WTC11 (cell line): ENCODE data around the gene C6orf141. TPM values are rescaled to one million over a fixed set of nuclear protein-coding genes. Genes with fewer than 3 reads are reported as not detected.

ENCODE experiments used
- ATAC-seq: fragments of 200-7000 bp; cut with Tn5 transposase; 2 replicates; pipeline ENCODE4 v1.10.0; 2021; ENCODE audit warnings: mild to moderate bottlenecking, moderate library complexity
- CTCF ChIA-PET: fragments of 300-600 bp; sonication (Branson Sonifier 250); formaldehyde crosslinking; loops from one replicate; lab custom pipeline; 2021; ENCODE audit warnings: antibody characterized with exemption; lab: Charles Lee
- POLR2A ChIA-PET: fragments of 350-600 bp; sonication (Branson Sonifier 250); formaldehyde crosslinking; loops from one replicate; lab custom pipeline; 2021; ENCODE audit warnings: antibody characterized with exemption; lab: Charles Lee
- DNase-seq: peaks from one replicate; pipeline ENCODE4 v3.0.0; 2021; ENCODE audit warnings: low spot score
- H3K27ac Mint-ChIP-seq: 2 replicates; pipeline ENCODE4 v1.8.0; 2021; ENCODE audit warnings: mixed read lengths
- H3K27me3 Mint-ChIP-seq: 2 replicates; pipeline ENCODE4 v1.8.0; 2021; ENCODE audit warnings: low read depth, mild to moderate bottlenecking, moderate library complexity, mixed read lengths
- H3K36me3 Mint-ChIP-seq: 2 replicates; pipeline ENCODE4 v1.8.0; 2021; ENCODE audit warnings: mixed read lengths
- H3K4me1 Mint-ChIP-seq: 2 replicates; pipeline ENCODE4 v1.8.0; 2022; ENCODE audit warnings: mixed read lengths
- H3K4me3 Mint-ChIP-seq: 2 replicates; pipeline ENCODE4 v1.8.0; 2021; ENCODE audit warnings: mild to moderate bottlenecking, moderate library complexity, mixed read lengths
- H3K9me3 Mint-ChIP-seq: 2 replicates; pipeline ENCODE4 v1.8.0; 2021; ENCODE audit warnings: mixed read lengths
- CBFB ChIP-seq: sonication (generic); formaldehyde crosslinking; IDR thresholded peaks from 2 replicates; pipeline ENCODE4 v1.8.1; 2022; ENCODE audit warnings: mild to moderate bottlenecking, low read depth, missing genetic modification reagents
- FOXK1 ChIP-seq: sonication (generic); formaldehyde crosslinking; IDR thresholded peaks from 2 replicates; pipeline ENCODE4 v1.8.0; 2022; ENCODE audit warnings: mild to moderate bottlenecking, moderate library complexity, missing genetic modification reagents
- NFATC4 ChIP-seq: fragments of 250-450 bp; sonication (Bioruptor Pico); IDR thresholded peaks from 2 replicates; pipeline ENCODE4 v1.9.0; 2021; ENCODE audit warnings: mild to moderate bottlenecking
- NFE2L1 ChIP-seq: sonication (generic); formaldehyde crosslinking; IDR thresholded peaks from 2 replicates; pipeline ENCODE4 v1.8.1; 2023; ENCODE audit warnings: missing genetic modification reagents
- NFYB ChIP-seq: sonication (generic); formaldehyde crosslinking; conservative IDR thresholded peaks from 2 replicates; pipeline ENCODE4 v1.8.0; 2022; ENCODE audit warnings: low read depth, missing genetic modification reagents
- NR2C2 ChIP-seq: sonication (generic); formaldehyde crosslinking; IDR thresholded peaks from 2 replicates; pipeline ENCODE4 v1.8.0; 2022; ENCODE audit warnings: mild to moderate bottlenecking, missing genetic modification reagents
- RELA ChIP-seq: sonication (generic); formaldehyde crosslinking; IDR thresholded peaks from 2 replicates; pipeline ENCODE4 v1.8.1; 2022; ENCODE audit warnings: missing genetic modification reagents, mild to moderate bottlenecking, borderline replicate concordance
- SOX15 ChIP-seq: fragments of 250-450 bp; sonication (Bioruptor Pico); IDR thresholded peaks from 2 replicates; pipeline ENCODE4 v1.9.0; 2021; ENCODE audit warnings: mild to moderate bottlenecking
- ZNF138 ChIP-seq: sonication (generic); formaldehyde crosslinking; conservative IDR thresholded peaks from 2 replicates; pipeline ENCODE4 v1.8.1; 2022; ENCODE audit warnings: mild to moderate bottlenecking, moderate library complexity, missing genetic modification reagents
- ZNF219 ChIP-seq: sonication (generic); formaldehyde crosslinking; IDR thresholded peaks from 2 replicates; pipeline ENCODE4 v1.8.0; 2023; ENCODE audit warnings: missing genetic modification reagents, mild to moderate bottlenecking, borderline replicate concordance
- ZNF396 ChIP-seq: fragments of 250-450 bp; sonication (Bioruptor Pico); IDR thresholded peaks from 2 replicates; pipeline ENCODE4 v1.8.0; 2021; ENCODE audit warnings: mild to moderate bottlenecking, moderate library complexity, borderline replicate concordance
- ZNF423 ChIP-seq: fragments of 250-450 bp; sonication (Bioruptor Pico); IDR thresholded peaks from 2 replicates; pipeline ENCODE4 v2.1.2; 2022; ENCODE audit warnings: mild to moderate bottlenecking, moderate library complexity
- total RNA-seq: library from RNA; stranded (reverse); gene quantifications from 3 replicates; pipeline ENCODE4 v1.2.3, GENCODE V29; 2021
- TF ChIP-seq, protein P1 (sequence below): sonication (generic); formaldehyde crosslinking; IDR thresholded peaks from 2 replicates; pipeline ENCODE4 v1.8.0; 2023; ENCODE audit warnings: mild to moderate bottlenecking, missing genetic modification reagents
- TF ChIP-seq, protein P2 (sequence below): sonication (generic); formaldehyde crosslinking; IDR thresholded peaks from 2 replicates; pipeline ENCODE4 v1.8.0; 2023; ENCODE audit warnings: missing genetic modification reagents, mild to moderate bottlenecking, borderline replicate concordance
- TF ChIP-seq, protein P3 (sequence below): fragments of 250-450 bp; sonication (Bioruptor Pico); IDR thresholded peaks from 2 replicates; pipeline ENCODE4 v1.9.0; 2021; ENCODE audit warnings: mild to moderate bottlenecking
- TF ChIP-seq, protein P4 (sequence below): sonication (generic); formaldehyde crosslinking; IDR thresholded peaks from 2 replicates; pipeline ENCODE4 v1.8.1; 2022; ENCODE audit warnings: low read depth, mild to moderate bottlenecking, moderate library complexity, missing genetic modification reagents, borderline replicate concordance
- TF ChIP-seq, protein P5 (sequence below): sonication (generic); formaldehyde crosslinking; conservative IDR thresholded peaks from 2 replicates; pipeline ENCODE4 v1.8.1; 2023; ENCODE audit warnings: mild to moderate bottlenecking, low read depth, missing genetic modification reagents, moderate library complexity
- TF ChIP-seq, protein P6 (sequence below): sonication (generic); formaldehyde crosslinking; IDR thresholded peaks from 2 replicates; pipeline ENCODE4 v1.8.1; 2023; ENCODE audit warnings: mild to moderate bottlenecking, moderate library complexity, missing genetic modification reagents

C6orf141 gene
- total RNA-seq, 1 experiment from 2014 or later, result 14.4 TPM

DNA sequence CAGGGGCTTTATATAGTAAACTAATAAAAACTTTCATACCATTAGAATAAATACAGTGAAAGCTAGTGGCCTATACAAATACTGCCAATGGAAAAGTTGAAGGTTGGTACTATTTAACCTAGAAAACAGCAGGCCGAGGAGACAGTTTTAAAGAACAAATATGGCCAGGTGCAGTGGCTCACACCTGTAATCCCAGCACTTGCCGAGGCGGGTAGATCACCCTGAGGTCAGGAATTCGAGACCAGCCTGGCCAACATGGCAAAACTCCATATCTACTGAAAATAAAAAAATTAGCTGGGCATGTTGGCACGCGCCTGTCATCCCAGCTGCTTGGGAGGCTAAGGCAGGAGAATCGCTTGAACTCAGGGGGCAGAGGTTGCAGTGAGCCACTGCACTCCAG, 25.9 kb upstream of the C6orf141 start:
- CTCF ChIA-PET, result no interaction called here
- Mint-ChIP-seq H3K9me3 (peaks cover under 1% of the 10 kb centered on the region; the same call in 1 of the 2 replicates), H3K27ac (no peak overlapping the region), H3K27me3 (no peaks in the 10 kb centered on the region), H3K4me3 (no peak overlapping the region), H3K36me3 (no peaks in the 10 kb centered on the region), H3K4me1 (peaks cover 11% of the 10 kb centered on the region)
- TF ChIP-seq ZNF138 (CRISPR knock-in tag), result no peak
- TF ChIP-seq, protein P1, sequence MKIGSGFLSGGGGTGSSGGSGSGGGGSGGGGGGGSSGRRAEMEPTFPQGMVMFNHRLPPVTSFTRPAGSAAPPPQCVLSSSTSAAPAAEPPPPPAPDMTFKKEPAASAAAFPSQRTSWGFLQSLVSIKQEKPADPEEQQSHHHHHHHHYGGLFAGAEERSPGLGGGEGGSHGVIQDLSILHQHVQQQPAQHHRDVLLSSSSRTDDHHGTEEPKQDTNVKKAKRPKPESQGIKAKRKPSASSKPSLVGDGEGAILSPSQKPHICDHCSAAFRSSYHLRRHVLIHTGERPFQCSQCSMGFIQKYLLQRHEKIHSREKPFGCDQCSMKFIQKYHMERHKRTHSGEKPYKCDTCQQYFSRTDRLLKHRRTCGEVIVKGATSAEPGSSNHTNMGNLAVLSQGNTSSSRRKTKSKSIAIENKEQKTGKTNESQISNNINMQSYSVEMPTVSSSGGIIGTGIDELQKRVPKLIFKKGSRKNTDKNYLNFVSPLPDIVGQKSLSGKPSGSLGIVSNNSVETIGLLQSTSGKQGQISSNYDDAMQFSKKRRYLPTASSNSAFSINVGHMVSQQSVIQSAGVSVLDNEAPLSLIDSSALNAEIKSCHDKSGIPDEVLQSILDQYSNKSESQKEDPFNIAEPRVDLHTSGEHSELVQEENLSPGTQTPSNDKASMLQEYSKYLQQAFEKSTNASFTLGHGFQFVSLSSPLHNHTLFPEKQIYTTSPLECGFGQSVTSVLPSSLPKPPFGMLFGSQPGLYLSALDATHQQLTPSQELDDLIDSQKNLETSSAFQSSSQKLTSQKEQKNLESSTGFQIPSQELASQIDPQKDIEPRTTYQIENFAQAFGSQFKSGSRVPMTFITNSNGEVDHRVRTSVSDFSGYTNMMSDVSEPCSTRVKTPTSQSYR (CRISPR knock-in tag), result no peak
- TF ChIP-seq RELA, result no peak
- no peak for TF ChIP-seq ZNF423 (CRISPR knock-in tag)
- no peak for TF ChIP-seq NR2C2 (CRISPR knock-in tag)
- TF ChIP-seq, protein P2, sequence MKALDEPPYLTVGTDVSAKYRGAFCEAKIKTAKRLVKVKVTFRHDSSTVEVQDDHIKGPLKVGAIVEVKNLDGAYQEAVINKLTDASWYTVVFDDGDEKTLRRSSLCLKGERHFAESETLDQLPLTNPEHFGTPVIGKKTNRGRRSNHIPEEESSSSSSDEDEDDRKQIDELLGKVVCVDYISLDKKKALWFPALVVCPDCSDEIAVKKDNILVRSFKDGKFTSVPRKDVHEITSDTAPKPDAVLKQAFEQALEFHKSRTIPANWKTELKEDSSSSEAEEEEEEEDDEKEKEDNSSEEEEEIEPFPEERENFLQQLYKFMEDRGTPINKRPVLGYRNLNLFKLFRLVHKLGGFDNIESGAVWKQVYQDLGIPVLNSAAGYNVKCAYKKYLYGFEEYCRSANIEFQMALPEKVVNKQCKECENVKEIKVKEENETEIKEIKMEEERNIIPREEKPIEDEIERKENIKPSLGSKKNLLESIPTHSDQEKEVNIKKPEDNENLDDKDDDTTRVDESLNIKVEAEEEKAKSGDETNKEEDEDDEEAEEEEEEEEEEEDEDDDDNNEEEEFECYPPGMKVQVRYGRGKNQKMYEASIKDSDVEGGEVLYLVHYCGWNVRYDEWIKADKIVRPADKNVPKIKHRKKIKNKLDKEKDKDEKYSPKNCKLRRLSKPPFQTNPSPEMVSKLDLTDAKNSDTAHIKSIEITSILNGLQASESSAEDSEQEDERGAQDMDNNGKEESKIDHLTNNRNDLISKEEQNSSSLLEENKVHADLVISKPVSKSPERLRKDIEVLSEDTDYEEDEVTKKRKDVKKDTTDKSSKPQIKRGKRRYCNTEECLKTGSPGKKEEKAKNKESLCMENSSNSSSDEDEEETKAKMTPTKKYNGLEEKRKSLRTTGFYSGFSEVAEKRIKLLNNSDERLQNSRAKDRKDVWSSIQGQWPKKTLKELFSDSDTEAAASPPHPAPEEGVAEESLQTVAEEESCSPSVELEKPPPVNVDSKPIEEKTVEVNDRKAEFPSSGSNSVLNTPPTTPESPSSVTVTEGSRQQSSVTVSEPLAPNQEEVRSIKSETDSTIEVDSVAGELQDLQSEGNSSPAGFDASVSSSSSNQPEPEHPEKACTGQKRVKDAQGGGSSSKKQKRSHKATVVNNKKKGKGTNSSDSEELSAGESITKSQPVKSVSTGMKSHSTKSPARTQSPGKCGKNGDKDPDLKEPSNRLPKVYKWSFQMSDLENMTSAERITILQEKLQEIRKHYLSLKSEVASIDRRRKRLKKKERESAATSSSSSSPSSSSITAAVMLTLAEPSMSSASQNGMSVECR, result no peak
- no peak for TF ChIP-seq NFATC4
- no peak for TF ChIP-seq FOXK1 (CRISPR knock-in tag)
- POLR2A ChIA-PET, result no interaction called here
- no peak for ATAC-seq
- no peak for DNase-seq

DNA sequence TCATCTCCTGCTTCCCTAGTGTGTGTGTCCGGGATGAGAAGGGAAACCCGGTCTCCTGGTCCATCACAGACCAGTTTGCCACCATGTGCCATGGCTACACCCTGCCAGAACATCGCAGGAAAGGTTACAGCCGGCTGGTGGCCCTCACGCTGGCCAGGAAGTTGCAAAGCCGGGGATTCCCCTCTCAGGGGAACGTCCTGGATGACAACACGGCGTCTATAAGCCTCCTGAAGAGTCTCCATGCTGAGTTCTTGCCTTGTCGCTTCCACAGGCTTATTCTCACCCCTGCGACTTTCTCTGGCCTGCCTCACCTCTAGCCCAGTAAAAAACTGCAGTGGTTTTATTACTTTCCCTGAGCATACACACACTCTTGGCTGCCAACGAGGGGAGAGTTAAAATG, 23.9 kb upstream of the C6orf141 start:
- Mint-ChIP-seq H3K27me3 (no peaks in the 10 kb centered on the region), H3K9me3 (peaks cover 6% of the 10 kb centered on the region; the same call in 1 of the 2 replicates), H3K4me1 (peaks cover 11% of the 10 kb centered on the region), H3K27ac (no peak overlapping the region), H3K4me3 (no peak overlapping the region), H3K36me3 (no peaks in the 10 kb centered on the region)
- POLR2A ChIA-PET, result no interaction called here
- ATAC-seq (no peak; the same call in 1 of the 2 replicates), DNase-seq (no peak)
- CTCF ChIA-PET, result no interaction called here
- TF ChIP-seq ZNF396 (no peak), NFYB (CRISPR knock-in tag) (no peak), SOX15 (CRISPR knock-in tag) (no peak), ZNF219 (CRISPR knock-in tag) (no peak), NFE2L1 (CRISPR knock-in tag) (no peak), CBFB (CRISPR knock-in tag) (no peak)
- TF ChIP-seq, protein P3, sequence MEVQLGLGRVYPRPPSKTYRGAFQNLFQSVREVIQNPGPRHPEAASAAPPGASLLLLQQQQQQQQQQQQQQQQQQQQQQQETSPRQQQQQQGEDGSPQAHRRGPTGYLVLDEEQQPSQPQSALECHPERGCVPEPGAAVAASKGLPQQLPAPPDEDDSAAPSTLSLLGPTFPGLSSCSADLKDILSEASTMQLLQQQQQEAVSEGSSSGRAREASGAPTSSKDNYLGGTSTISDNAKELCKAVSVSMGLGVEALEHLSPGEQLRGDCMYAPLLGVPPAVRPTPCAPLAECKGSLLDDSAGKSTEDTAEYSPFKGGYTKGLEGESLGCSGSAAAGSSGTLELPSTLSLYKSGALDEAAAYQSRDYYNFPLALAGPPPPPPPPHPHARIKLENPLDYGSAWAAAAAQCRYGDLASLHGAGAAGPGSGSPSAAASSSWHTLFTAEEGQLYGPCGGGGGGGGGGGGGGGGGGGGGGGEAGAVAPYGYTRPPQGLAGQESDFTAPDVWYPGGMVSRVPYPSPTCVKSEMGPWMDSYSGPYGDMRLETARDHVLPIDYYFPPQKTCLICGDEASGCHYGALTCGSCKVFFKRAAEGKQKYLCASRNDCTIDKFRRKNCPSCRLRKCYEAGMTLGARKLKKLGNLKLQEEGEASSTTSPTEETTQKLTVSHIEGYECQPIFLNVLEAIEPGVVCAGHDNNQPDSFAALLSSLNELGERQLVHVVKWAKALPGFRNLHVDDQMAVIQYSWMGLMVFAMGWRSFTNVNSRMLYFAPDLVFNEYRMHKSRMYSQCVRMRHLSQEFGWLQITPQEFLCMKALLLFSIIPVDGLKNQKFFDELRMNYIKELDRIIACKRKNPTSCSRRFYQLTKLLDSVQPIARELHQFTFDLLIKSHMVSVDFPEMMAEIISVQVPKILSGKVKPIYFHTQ, result no peak
- TF ChIP-seq, protein P4, sequence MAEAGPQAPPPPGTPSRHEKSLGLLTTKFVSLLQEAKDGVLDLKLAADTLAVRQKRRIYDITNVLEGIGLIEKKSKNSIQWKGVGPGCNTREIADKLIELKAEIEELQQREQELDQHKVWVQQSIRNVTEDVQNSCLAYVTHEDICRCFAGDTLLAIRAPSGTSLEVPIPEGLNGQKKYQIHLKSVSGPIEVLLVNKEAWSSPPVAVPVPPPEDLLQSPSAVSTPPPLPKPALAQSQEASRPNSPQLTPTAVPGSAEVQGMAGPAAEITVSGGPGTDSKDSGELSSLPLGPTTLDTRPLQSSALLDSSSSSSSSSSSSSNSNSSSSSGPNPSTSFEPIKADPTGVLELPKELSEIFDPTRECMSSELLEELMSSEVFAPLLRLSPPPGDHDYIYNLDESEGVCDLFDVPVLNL (CRISPR knock-in tag), result no peak
- TF ChIP-seq, protein P5, sequence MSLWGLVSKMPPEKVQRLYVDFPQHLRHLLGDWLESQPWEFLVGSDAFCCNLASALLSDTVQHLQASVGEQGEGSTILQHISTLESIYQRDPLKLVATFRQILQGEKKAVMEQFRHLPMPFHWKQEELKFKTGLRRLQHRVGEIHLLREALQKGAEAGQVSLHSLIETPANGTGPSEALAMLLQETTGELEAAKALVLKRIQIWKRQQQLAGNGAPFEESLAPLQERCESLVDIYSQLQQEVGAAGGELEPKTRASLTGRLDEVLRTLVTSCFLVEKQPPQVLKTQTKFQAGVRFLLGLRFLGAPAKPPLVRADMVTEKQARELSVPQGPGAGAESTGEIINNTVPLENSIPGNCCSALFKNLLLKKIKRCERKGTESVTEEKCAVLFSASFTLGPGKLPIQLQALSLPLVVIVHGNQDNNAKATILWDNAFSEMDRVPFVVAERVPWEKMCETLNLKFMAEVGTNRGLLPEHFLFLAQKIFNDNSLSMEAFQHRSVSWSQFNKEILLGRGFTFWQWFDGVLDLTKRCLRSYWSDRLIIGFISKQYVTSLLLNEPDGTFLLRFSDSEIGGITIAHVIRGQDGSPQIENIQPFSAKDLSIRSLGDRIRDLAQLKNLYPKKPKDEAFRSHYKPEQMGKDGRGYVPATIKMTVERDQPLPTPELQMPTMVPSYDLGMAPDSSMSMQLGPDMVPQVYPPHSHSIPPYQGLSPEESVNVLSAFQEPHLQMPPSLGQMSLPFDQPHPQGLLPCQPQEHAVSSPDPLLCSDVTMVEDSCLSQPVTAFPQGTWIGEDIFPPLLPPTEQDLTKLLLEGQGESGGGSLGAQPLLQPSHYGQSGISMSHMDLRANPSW (CRISPR knock-in tag), result no peak
- TF ChIP-seq, protein P6, sequence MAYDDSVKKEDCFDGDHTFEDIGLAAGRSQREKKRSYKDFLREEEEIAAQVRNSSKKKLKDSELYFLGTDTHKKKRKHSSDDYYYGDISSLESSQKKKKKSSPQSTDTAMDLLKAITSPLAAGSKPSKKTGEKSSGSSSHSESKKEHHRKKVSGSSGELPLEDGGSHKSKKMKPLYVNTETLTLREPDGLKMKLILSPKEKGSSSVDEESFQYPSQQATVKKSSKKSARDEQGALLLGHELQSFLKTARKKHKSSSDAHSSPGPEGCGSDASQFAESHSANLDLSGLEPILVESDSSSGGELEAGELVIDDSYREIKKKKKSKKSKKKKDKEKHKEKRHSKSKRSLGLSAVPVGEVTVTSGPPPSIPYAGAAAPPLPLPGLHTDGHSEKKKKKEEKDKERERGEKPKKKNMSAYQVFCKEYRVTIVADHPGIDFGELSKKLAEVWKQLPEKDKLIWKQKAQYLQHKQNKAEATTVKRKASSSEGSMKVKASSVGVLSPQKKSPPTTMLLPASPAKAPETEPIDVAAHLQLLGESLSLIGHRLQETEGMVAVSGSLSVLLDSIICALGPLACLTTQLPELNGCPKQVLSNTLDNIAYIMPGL, result no peak
